GM10847 (cell line): Measurements from ENCODE around the gene VAMP1.

Experiments used
- POLR2A ChIP-seq: IDR thresholded peaks from 2 replicates; pipeline ENCODE4 v1.6.1; 2011; ENCODE audit not compliant: insufficient read length; ENCODE audit errors: extremely low read depth

Gene VAMP1

DNA sequence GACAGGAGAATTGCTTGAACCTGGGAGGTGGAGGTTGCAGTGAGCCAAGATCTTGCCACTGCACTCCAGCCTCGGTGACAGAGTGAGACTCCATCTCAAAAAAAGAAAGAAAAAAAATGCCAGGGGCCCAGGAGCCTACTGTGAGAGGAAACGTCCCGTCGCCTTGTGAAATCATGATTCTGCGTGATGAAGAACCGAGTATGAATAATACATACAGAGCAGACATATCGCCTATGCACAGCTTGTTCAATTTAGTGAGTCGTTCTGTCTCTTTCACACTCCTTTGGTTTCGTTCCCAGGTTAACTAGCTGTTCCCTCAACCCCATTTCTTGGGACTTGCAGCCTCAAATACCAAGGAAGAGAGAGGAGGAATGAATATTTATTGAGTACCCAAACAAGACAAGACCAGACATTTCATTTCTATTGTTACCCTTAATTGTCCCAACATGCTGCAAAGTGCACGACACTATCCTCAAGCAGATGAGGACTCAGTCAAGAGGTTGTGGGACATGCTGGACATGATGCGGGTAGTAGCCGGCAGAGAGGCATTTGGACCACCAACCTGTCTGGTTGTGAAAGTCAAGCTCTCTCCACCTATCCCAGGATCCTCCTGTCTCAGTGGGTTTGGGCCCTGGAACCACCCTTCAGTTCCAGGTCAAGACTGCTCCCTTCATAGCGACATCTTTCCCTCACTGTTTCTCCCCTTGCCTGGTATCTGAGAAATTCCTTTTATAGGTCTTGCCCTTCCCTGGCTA is 34.3 kb downstream of the VAMP1 start:
- TF ChIP-seq POLR2A: no peak

- TF ChIP-seq POLR2A: no peak
Measured at GRCh38 chr12:6434205-6435140, 36.0 kb downstream of the VAMP1 start.

DNA sequence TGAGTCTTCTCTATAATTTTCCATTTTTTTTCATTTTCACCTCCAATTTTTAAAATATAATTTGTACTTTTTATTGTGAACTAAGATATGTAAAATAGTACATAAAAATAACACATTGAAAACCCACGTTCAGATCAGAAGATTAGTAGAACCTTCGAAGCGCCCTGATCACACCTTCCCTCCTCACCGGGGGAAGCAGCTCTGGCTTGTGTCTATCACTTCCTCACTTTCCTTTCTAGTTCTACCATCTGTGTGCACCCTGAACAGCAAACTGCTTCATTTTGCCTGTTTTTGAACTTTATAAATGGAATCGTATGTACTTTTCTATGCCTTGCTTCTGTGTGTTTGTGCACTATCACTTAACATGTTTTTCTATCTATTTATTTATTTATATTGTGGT is 37.5 kb downstream of the VAMP1 start:
- no peak for TF ChIP-seq POLR2A

GRCh38 chr12:6430124-6430989 is 40.1 kb downstream of the VAMP1 start:
- TF ChIP-seq POLR2A: no peak

DNA sequence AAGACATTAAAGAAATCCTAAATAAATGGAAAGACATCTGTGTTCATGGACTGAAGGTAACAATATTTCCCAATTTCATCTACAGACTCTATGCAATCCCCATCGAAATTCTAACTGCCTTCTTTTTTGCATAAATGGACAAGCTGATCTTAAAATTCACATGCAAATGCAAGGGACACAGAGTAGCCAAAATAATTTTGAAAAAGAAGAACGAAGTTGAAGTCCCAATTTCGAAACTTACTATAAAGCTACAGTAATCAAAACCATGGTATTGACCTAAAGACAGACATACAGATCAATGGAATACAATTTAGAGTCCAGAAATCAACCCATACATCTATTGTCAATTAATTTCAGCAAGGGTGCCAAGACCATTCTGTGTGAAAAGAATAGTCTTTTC is 42.2 kb downstream of the VAMP1 start:
- TF ChIP-seq POLR2A: no peak

GRCh38 chr12:6426882-6427671 is 43.4 kb downstream of the VAMP1 start:
- no peak for TF ChIP-seq POLR2A

DNA sequence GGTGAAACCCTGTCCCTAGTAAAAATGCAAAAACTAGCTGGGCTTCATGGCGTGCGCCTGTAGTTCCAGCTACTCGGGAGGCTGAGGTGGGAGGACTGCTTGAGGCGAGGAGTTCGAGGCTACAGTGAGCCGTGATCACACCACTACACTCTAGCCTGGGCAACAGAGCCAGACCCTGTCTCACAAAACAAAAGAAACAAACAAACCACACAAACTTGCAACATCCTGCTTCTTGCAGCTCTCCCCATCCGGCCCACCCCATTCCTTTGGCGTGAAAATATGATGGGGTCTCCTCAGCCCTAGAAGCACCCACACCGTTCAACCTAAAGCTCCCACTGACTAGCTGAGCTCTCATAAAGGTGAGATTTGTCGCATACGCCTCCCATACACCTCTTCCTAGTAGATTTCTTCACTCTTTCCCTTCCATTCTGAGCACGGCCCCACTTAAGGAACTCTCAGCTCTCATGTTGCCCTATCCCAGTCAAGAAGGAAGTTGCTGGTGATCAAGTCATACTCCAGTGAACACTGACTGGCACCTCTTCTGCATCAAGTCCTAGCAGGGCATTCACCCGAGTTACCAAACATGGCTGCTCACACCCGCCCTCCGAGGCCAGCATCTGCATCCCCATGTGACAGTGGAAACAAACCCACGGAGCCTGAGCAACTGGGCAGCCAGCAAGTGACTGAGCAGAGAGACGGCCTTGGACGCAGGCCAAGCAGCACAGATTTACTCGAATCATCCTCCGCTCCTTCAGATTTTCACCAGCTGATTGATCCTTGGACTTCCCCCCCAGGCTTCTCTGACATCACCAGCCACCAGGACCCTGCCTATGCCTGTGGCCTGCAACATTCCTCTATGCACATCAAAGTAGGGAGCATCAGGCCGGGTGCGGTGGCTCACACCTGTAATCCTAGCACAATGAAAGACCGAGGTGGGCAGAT is 44.6 kb downstream of the VAMP1 start:
- TF ChIP-seq POLR2A: no peak

DNA sequence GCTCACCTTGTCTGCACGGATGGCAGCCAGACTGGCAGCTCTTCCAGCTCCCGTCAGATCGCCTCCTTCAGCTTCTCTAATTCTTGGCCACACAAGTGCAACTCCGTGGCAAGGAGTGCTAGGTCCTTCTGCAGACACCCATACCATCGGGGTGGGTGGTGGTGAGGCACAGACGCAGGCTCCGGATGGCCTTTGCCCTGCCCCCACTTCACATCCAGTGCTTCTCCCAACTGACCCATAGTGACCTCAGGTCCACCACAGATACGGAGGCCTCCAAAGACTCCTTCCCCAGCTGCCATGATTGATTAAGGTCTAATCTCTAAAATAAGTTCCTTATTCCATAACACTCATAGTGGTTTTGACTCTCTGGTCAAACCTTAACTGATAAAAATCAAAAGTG is 45.6 kb downstream of the VAMP1 start:
- no peak for TF ChIP-seq POLR2A

DNA sequence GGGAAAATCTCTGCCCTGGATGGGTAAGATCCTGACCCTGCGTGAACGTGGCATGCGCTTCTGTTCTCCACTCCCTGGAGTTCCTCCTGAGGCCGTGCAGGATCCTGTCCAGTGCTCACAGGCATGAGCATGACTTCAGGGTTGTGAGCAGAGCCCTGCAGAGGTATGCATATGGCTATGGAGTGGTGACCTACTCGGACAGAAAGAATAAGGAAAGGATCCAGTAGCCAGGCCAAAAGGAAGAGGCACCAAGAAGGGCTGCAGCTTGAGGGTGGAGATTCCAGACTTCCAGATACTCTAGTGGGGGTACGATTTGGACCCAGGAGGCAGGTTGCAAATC is 46.5 kb downstream of the VAMP1 start:
- TF ChIP-seq POLR2A: no peak

GRCh38 chr12:6423267-6424007 is 47.0 kb downstream of the VAMP1 start:
- no peak for TF ChIP-seq POLR2A

DNA sequence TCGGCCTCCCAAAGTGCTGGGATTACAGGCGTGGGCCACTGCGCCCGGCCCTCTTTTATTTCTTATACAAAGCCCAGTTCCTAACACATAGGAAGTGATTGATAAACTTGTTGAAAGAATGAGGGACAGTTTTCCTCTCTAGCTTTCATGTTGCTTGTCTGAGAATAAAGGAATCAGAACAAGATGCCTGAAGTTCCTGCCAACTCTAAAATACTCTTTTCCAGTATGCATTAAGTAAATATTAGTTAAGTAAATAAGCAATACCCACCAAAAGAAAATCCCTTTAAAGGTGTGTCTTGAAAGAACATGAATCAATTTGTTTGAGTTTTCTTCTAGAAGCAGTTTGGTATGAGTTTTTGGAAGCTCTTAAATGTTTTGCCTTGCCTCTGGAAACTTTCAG is 50.1 kb downstream of the VAMP1 start:
- no peak for TF ChIP-seq POLR2A

DNA sequence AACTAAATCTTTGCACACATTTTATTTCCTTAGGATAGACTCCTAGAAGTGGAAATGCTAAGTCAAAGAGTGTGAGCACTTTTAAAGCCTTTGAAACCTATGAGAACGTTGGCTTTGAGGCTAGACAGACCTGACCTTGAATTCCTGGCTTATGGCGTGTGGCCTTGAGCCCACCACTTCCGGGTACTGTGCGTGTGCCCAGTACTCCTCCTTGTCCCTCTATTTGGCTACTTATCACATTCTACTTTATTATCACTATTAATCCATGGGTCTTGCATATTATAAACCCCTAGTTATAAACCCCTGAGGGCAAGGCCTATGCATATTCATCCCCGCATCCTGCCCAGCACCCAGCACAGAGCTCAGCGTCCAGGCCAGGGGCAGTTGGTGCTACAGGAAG is 51.7 kb downstream of the VAMP1 start:
- no peak for TF ChIP-seq POLR2A

DNA sequence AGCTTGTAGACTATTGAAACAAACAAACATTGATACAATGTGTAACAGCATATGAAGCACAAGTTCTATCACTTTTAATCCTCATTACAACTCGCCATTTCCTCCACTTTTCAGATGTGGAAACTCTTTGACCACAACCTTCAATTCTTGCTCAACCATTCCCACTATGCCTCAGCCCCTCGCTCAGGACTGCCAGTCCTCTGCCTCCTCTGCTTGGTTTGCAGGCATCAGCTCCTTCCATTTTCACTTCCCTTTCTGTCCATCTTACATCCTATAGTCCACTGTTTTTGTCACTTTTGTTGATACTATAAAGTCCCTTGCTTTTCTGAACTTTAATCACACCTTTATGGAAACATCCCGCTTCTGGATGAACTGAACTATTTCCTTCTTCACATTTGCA is 53.9 kb downstream of the VAMP1 start:
- no peak for TF ChIP-seq POLR2A
